GM18507 (cell line): ENCODE results near the gene GLUD1.
"Not testable (repeated sequence)": the region's sequence is repeated elsewhere in the genome, so short reads cannot be mapped to it uniquely, and the experiment has no call there.

ENCODE experiments used
- DNase-seq: peaks from one replicate; pipeline ENCODE4 v3.0.0; 2011; ENCODE audit warnings: low read depth; ENCODE audit not compliant: insufficient read length; ENCODE audit errors: extremely low spot score
- FAIRE-seq: peaks from 2 replicates; lab custom pipeline; 2011; peaks lifted over from hg19 to GRCh38; lab: Jason Lieb, UNC

Gene GLUD1

DNA sequence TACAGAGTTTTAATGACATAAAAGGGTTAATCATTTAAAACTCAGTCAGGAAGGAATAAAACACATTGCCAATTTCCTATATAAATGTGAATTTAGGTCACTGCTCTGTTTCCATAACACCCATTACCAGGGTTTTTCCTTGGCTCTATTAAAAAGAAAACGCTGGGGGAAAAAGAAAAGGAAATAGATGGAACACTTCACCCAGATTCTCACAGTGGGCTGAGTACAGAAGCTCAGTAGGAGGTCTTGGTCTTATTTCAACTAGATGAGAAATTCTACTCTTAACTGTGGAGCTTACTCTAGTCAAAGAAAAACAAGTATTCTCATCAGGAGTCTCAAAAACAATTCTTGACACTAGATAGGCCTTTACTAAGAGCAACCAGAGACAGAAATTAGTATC lies 36.5 kb downstream of the GLUD1 start:
- DNase-seq (no peak), FAIRE-seq (no peak)

DNA sequence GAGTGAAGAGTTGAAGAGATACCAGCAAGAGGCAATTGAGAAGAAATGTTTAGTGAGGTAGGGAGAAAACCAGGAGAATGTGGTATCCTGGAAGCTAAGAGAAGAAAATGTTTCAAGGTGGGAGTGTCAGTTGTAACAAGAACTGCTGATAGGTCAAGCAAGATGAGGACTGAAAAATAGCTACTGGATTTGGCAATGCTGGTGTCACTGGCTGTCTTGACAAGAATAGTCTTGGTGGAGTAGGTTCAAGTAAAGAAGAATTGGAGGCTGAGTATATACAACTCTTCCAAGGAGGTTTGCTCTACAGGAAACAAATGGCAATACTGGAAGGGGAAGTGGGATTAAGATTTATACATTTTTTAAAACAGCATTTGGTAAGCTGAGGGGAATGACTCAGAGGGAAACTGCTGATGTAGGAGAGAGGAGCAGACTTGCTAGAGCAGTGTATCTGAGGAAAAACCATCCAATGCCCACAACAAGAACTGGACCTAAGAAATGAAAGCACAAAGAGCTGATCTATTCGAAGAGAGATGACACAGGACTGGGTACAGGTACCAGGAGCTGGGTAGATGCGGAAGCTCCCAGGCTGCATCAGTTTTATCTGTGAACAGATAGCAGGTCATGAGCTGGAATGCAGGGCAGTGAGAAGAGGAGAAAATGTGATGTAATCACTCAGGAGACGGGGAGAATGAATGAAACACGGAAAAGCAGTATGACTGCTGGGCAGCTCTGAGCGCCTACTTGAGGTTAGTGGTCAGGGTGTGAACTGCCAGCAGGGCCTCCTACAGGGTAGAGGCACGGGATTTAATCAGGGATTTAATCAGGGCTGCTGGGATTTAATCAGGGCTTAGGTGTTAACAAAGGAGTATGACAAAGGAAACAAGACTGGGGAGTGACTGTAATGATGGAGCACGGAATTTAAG lies 40.0 kb downstream of the GLUD1 start:
- no peak for DNase-seq

DNA sequence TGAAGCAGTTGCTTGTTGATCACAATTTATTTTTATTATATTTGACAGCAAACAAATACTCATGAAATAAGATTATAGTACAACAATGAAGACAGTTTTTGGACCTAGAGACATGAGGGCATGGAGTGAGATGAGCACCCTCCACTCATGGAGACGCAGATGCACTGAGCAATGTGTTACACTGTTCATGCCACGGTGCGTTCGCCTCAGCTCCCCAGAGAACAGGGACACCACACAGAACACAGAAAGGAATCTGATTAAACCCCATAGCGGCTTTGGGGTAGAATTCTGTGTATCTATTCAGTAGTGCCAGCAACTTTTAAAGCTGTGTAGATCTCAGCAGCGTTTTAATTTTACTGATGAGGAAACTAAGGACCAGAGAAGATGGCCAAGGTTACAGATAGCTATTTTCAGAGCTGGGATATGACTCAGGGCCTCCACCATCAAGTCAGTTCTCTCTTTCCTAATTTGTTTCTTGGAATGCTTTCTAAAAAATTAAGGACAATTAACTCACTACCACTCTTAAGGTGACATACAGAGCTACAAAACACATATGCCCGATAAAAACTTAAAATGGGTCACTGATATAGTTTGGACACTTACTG lies 41.0 kb downstream of the GLUD1 start:
- FAIRE-seq, result no peak
- DNase-seq, result no peak

More for the DNA sequence above, 40.0 kb downstream of the GLUD1 start:
- FAIRE-seq, result no peak

DNA sequence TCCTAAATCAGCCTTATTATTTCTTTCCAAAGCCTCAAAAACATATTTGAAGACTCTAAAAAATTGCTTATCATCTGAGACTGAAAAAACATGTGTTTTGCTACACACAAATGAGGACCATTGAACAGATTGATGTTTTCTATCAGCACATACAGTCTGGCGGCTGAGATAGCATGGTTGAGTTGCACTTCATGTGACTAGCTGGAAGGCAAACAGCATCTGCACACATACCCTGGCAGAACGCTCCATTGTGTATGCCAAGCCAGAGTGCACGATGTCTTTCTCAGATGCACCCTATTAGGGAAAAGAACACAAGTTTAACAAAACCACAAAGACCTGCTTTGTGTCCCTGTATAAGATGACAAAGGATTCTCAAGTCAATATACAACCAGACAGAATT lies 41.5 kb downstream of the GLUD1 start:
- FAIRE-seq (no peak), DNase-seq (no peak)

DNA sequence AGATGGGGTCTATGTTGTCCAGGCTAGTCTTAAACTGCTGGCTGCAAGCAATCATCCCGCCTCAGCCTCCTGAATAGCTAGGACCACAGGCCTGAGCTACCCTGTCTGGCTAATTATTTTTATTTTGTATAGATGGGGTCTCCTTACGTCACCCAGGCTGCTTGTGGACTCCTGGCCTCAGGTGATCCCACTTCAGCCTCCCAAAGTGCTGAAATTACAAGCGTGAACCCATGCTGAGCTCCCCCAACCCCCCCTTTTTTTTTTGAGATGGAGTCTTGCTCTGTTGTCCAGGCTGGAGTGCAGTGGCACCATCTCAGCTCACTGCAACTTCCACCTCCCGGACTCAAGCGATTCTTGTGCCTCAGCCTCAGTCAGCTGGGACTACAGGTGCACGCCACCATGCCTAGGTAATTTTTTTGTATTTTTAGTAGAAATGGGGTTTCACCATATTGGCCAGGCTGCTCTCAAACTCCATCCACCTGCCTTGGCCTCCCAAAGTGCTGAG lies 49.2 kb downstream of the GLUD1 start:
- DNase-seq (no peak), FAIRE-seq (no peak)

DNA sequence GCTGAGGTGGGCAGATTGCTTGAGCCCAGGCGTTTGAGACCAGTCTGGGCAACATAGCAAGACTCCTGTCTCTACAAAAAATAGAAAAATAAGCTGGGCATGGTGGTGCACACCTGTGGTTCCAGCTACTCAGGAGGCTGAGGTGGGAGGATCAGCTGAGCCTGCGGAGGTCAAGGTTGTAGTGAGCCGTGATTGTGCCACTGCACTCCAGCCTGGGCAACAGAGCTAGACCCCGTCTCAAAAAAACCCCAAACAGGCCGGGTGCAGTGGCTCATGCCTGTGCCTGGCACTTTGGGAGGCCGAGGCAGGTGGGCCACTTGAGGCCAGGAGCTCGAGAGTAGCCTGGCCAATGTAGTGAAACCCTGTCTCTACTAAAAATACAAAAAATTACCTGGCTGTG lies 51.1 kb downstream of the GLUD1 start:
- not testable (repeated sequence) for FAIRE-seq, DNase-seq

DNA sequence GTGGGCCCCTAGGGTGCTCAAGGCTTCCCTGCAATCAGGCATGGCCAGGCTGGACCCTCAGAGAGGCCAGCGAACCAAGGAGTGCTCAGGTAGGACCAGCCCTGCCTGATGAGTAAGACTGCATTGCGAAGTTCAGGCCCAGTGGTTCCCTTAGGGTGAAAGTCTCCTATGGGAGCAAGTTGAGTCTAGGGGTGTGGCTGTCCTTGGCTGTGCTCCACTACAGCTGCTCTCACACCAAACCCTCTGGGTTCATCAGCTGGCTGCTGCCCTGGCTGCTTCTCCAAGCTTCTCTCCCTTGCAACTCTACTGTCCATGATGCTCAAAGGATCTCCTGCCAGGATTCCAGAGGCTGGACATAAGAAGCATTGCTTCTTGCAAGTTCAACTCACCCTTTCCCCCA lies 55.9 kb downstream of the GLUD1 start:
- DNase-seq (no peak), FAIRE-seq (no peak)

DNA sequence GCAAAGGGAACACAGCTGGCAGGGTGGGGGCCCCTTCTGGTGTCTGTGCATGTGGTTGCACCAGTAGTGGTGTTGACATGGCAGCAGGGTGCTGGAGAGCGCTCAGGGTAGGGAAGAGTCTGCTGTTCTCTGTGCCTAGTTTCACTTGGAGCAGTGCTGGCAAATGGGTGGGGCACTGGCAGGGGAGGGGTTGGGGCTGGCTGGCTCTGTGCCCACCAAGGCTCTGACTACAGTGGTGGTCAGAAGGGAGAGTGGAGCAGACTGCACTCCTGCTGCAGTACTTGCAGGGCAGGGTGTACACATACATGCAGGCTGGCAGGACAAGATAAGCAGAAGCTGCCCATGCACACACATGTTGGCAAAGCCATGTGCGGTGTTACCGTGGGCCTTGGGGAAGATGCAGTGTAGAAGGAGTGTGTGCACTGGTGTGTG lies 56.3 kb downstream of the GLUD1 start:
- DNase-seq (no peak), FAIRE-seq (no peak)

DNA sequence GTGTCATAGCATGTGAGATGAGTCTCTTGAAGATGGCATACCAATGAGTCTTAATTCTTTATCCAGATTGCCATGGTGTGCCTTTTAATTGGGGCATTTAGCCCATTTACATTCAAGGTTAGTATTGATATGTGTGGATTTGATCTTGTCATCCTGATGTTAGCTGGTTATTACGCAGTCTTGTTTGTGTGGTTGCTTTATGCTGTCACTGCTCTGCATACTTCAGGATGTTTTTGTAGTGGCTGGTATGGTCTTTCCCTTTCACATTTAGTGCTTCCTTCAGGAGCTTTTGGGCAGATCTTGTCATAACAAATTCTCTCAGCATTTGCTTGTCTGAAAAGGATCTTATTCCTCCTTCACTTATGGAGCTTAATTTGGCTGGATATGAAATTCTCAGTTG lies 58.0 kb downstream of the GLUD1 start:
- FAIRE-seq (no peak), DNase-seq (no peak)

DNA sequence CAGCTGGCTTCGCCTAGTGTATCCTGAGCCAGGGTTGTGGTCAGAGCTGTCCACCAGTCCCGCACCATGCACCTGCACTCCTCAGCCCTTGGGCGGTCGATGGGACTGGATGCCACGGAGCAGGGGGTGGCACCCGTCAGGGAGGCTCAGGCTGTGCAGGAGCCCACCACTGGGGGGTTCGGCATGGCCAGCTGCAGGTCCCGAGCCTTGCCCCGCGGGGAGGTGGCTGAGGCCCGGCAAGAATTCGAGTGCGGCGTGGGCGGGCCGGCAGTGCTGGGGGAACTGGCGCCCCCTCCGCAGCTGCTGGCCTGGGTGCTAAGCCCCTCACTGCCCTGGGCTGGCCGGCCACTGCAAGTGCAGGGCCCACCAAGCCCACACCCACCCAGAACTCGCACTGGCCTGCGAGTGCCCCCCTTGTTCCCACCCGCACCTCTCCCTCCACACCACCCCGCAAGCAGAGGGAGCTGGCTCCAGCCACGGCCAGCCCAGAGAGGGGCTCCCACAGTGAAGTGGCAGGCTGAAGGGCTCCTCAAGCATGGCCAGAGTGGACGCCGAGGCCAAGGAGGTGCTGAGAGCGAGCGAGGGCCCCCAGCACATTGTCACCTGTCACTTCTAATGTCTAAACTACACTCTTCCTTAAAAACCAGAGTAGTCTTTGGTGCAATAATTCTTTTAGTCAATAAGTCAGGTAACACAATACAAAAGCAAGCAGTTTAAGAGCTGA lies 63.6 kb downstream of the GLUD1 start:
- FAIRE-seq (no peak), DNase-seq (no peak)

DNA sequence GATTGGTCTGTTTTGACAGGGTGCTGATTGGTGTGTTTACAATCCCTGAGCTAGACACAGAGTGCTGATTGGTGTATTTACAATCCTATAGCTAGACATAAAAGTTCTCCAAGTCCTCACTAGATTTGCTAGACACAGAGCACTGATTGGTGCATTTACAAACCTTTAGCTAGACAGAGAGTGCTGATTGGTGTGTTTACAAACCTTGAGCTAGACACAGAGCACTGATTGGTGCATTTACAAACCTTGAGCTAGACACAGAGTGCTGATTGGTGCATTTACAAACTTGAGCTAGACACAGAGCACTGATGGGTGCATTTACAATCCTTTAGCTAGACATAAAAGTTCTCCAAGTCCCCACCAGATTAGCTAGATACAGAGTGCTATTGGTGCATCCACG lies 64.2 kb downstream of the GLUD1 start:
- DNase-seq, FAIRE-seq: not testable (repeated sequence)

DNA sequence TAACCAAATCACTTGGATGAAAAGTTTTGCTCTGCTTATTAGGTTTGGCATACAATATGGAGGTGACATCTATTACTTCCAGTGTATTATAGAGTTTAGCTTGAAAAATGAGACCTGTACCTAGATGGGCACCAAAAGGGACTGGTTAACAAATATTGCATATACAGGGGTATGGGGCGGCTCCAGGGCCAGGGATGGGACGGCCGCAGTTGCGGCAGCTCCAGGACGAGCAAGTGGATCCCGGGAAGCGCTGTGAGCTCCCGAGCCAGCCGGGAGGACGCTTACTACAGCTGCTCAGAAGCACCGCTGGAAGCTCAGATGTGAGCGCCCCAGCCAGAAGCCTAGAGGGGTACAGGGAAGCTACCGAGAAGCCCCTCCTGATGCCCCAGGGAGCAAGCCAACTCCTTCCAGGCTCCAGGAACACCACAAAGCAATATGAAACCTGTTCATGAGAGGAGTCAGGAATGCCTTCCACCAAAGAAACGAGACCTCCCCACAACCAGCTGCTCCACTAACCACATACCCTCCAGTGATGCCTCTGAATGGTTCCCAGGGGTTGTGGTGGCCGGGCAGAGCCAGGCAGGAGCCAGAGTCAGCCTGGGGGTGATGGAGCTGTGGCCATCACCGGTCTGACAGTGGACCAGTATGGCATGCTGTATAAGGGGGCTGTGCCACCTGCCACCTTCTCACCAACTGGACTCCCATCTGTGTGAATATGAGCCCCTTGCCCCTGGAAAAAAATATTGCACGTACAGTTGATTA lies 67.7 kb downstream of the GLUD1 start:
- not testable (repeated sequence) for FAIRE-seq, DNase-seq

DNA sequence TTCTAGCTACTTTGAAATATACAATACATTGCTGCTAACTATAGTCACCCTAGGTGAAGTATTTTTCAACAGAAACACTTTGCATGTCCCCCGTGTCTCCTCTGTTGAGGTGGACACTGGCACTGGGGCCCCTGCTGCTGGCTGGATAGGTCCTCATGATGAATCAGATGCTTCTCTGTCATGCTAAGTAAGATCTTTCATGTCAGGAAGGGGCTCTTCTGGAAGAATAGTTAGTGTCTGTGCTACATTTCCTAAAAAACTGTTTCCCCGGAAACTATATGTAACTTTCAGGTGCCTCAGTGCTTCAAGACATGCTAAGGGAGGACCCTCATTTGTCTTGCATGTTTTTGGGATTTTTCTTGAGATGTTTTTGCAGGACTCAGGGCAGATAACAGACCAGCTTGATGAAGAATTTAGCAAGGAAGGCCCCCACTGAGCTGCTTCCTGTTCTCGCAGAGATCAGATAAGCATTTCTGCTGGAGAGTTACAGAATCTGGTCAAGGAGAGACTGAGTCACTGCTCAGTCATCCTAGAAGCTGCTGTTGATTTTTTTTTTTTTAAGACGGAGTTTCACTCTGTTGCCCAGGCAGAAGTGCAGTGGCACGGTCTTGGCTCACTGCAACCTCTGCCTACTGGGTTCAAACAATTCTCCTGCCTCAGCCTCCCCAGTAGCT lies 69.2 kb downstream of the GLUD1 start:
- FAIRE-seq, DNase-seq: not testable (repeated sequence)

DNA sequence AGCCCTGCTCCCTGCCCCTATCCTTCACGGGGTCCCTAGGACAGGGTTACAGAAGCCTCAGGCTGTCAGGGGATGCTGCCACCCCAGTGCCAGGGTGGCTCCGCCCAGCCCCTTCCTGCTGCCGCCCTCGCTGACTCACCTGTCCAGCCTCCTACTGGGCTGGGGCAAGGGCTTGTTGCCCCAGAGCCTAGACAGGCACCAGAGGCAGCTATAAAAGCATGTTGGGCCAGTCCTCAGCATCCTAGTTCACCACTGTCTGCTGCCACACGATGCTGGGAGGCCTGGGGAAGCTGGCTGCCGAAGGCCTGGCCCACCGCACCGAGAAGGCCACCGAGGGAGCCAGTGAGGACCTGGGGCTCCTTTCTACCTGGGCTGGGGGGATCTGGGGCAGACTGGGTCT lies 74.6 kb downstream of the GLUD1 start, which contains the start of gene FAM25A:
TSS of gene FAM25A (plus strand) at position 239 of the 400 bp plus-strand sequence. CDS start at position 270, 31 bp downstream.
- not testable (repeated sequence) for DNase-seq, FAIRE-seq

DNA sequence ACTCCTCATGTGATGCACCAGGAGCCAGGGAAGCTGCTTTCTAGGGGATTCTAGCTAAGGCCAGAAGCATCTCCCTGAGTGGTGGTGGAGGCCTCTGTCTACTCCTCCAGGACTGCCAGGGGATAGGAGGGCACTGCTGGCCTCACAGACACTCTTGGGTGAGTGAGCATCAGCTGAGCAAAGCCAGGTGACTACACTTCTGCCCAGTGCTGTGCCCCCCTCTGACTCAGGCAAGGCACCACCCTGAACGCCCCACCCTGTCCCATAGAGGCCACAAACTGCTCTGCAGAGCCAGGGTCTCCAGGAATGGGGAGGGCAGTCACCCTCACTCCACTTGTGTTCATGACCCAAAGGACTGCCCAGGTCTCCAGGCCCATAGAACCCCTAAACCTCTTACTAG lies 75.1 kb downstream of the GLUD1 start:
- FAIRE-seq, DNase-seq: not testable (repeated sequence)

DNA sequence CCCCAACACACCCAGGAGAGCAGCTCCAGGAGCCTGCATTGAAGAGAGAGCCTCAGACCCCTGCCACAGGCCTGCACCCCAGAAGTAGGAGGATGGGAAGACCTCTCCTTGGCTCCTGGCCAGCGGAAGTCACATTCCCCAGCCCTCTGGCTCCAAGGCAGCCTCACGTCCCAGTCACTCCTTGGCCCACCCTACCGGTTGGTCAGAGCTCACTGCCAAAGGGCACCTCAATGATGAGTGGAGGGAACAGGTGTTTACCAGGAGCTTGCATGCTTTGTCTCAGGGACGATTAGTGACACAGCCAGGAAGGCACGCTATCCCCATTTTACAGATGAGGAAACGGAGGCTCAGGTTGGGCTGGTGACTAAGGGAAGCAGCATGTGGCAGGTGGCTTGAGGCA lies 75.6 kb downstream of the GLUD1 start:
- not testable (repeated sequence) for DNase-seq, FAIRE-seq

DNA sequence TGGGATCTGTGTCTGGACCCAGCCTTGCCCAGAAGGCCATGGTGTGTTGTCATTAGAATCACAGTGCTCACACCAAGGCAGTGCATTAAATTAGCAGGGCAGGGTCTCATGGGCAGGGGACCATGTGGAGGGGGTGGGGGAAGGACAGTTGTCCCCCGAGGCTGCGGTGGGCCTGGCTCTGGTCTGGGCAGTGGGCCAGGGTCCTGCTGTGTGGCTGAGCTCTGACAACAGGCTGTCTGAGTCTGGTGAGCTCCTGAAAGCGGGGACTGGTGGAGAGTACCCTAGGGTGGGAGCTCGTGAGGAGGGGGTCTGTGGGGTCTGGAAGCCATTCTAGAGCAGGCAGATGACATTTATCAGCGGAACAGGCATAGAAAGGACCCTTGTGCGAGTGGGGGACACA lies 76.5 kb downstream of the GLUD1 start:
- not testable (repeated sequence) for FAIRE-seq, DNase-seq

DNA sequence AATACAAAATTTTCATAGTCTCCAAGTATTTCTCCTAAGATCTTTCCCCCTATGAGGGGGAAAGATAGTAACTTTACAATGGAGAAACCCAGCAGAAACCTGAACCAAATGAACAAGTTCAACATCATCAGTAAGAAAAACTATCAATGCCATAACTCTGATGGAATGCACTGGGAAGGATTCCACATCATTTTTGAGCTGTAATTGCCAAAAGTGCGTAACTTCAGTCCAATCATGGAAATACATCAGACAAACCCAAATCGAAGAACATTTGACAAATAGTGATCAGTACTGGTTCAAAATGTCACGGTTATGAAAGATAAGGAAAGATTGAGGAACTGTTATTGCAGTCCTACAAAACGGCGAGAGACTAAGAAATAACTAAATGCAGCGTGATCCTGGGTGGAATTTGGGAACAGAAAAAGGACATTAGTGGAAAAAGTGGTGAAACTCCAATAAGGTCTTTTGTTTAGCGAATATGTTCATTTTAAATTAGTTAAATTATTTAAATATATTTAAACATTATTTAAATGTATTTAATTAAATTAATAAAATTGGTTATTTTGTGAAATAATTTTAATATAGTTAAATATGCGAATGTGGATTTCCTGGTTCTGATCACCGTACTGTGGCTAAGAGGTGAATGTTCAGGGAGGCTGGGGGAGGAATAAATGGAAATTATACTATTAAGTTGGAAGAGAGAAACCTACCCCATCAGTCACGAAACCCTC lies 79.5 kb downstream of the GLUD1 start:
- not testable (repeated sequence) for FAIRE-seq, DNase-seq
